Breast epithelium (tissue), 4 donors: Measurements from ENCODE around the gene MACROH2A1. TPM values are rescaled to one million over a fixed set of nuclear protein-coding genes. Genes with fewer than 3 reads are reported as not detected.

ENCODE experiments used
- DNase-seq, 2 donors: peaks; one replicate each; pipeline ENCODE4 v3.0.0-alpha.2; 2019; ENCODE audit warnings: low spot score in 2 of 2
- H3K27ac ChIP-seq, 2 donors: fragments of 200-600 bp; sonication (generic) in 1 of 2; one replicate each; pipeline ENCODE4 v1.5.1; 2016 to 2019; ENCODE audit warnings: mild to moderate bottlenecking in 1 of 2
- H3K27me3 ChIP-seq, 2 donors: fragments of 200-600 bp; sonication (generic) in 1 of 2; one replicate each; pipeline versions ENCODE4 v1.5.1 to v1.6.0; 2017 to 2019; ENCODE audit warnings: control low read depth in 1 of 2, mild to moderate bottlenecking in 1 of 2
- H3K36me3 ChIP-seq: fragments of 200-600 bp; one replicate; pipeline ENCODE4 v1.5.1; 2019
- H3K4me1 ChIP-seq, 2 donors: fragments of 200-600 bp; sonication (generic); one replicate each; pipeline ENCODE4 v1.5.1; 2016 to 2019; ENCODE audit warnings: control low read depth in 1 of 2
- H3K4me3 ChIP-seq, 3 donors: fragments of 200-600 bp; sonication (generic); 1 replicate in 2 of 3; 2 replicates in 1 of 3; pipeline ENCODE4 v1.5.1; 2016 to 2019; ENCODE audit warnings: mild to moderate bottlenecking in 3 of 3, moderate library complexity in 2 of 3
- H3K9me3 ChIP-seq, 2 donors: fragments of 200-600 bp; sonication (generic) in 1 of 2; one replicate each; pipeline ENCODE4 v1.5.1; 2016 to 2019; ENCODE audit warnings: control low read depth in 1 of 2
- POLR2A ChIP-seq: fragments of 450-650 bp; IDR thresholded peaks from one replicate; pipeline ENCODE4 v1.6.1; 2016; ENCODE audit warnings: antibody characterized with exemption, mild to moderate bottlenecking, moderate library complexity
- POLR2AphosphoS5 ChIP-seq, 3 donors: sonication (generic); formaldehyde crosslinking; IDR thresholded peaks; one replicate each; pipeline ENCODE4 v1.6.1; 2017; ENCODE audit warnings: antibody characterized with exemption in 3 of 3
- intact Hi-C: fragments of 100-400 bp; cut with DNase I; formaldehyde crosslinking; loops from one replicate; pipeline ENCODE4 v1.15.1; 2023; ENCODE audit warnings: low total_unique reads
- total RNA-seq, 3 donors: library from RNA; depleted of rRNA; stranded (reverse); fragments of >200 nt; gene quantifications; one replicate each; pipeline ENCODE4 v1.1.0, GENCODE V29; 2016
- TF ChIP-seq, protein P1 (sequence below), 3 donors: fragments of 450-650 bp; IDR thresholded peaks; one replicate each; pipeline ENCODE4 v1.5.1; 2016 to 2017; ENCODE audit warnings: antibody characterized with exemption in 3 of 3, mild to moderate bottlenecking in 3 of 3, moderate library complexity in 3 of 3

MACROH2A1 gene
- total RNA-seq, 3 donors from 2014 or later, result 255 to 293 (median 272) TPM

DNA sequence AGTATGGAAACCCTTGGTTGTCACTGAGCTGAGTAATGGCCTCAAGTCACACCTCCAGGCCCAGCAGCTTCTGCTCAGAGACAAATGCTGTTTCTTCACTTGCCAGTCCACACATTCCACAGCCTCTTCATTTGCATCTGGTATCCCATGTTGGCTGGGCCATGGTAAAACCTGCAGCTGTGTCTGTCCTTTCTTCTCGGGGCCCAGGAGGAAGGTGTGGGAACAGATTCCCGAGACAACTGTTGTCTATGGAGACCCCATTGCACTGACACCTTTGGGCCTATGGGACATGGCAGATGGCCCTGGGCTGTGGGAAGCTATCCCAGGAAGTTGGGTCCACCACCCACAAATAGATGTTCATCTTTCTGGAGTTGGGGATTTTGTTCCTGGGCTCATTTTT is 85.1 kb downstream of the MACROH2A1 start:
- no peaks in the 10 kb centered on the region for H3K36me3 ChIP-seq
- H3K27me3 ChIP-seq, result no peaks in the 10 kb centered on the region
- H3K4me1 ChIP-seq, result no peaks in the 10 kb centered on the region
- H3K4me3 ChIP-seq, result no peak overlapping the region
- no peak for DNase-seq
- TF ChIP-seq POLR2AphosphoS5 (IDR thresholded peaks at IDR 0.05) (no peak), POLR2A (no peak)
- TF ChIP-seq, protein P1, sequence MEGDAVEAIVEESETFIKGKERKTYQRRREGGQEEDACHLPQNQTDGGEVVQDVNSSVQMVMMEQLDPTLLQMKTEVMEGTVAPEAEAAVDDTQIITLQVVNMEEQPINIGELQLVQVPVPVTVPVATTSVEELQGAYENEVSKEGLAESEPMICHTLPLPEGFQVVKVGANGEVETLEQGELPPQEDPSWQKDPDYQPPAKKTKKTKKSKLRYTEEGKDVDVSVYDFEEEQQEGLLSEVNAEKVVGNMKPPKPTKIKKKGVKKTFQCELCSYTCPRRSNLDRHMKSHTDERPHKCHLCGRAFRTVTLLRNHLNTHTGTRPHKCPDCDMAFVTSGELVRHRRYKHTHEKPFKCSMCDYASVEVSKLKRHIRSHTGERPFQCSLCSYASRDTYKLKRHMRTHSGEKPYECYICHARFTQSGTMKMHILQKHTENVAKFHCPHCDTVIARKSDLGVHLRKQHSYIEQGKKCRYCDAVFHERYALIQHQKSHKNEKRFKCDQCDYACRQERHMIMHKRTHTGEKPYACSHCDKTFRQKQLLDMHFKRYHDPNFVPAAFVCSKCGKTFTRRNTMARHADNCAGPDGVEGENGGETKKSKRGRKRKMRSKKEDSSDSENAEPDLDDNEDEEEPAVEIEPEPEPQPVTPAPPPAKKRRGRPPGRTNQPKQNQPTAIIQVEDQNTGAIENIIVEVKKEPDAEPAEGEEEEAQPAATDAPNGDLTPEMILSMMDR (IDR thresholded peaks at IDR 0.05), result no peak
- no peak overlapping the region for H3K27ac ChIP-seq
- H3K9me3 ChIP-seq, result no peaks in the 10 kb centered on the region
- intact Hi-C loops, result no loop called here

GRCh38 chr5:135313405-135313804 is 85.6 kb downstream of the MACROH2A1 start:
- Histone ChIP-seq H3K4me1 (no peaks in the 10 kb centered on the region), H3K36me3 (no peaks in the 10 kb centered on the region), H3K27me3 (no peaks in the 10 kb centered on the region), H3K4me3 (no peak overlapping the region), H3K27ac (no peak overlapping the region), H3K9me3 (no peaks in the 10 kb centered on the region)
- TF ChIP-seq POLR2AphosphoS5 (IDR thresholded peaks at IDR 0.05) (no peak), POLR2A (no peak)
- TF ChIP-seq, protein P1 (IDR thresholded peaks at IDR 0.05), result no peak
- intact Hi-C loops, result no loop called here
- no peak for DNase-seq

DNA sequence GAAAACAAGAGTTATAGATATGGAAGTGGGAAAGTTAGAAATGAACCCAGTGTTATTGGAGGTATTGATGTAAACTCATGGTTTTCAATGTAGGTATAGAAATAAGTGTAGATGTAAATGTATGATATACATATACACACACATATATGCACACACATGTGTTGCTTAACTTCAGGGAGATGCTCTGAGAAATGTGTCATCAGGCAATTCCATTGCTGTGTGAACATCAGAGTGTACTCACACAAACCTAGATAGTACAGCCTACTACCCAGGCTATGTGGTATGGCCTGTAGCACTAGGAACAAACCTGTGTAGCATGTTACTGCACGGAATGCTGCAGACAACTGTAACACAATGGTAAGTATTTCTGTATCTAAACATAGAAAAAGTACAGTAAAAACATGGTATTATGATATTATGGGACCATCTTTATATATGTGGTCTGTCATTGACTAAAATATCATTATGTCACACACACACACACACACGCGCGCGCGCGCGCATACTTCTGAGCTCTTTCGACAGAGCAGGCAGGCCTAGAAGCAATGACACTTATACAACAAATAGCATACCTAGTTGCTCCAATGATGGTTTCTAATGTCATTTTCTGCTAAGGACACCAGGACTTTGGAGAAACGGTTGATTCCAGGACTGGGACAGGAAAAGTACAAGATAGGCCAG is 86.6 kb downstream of the MACROH2A1 start:
- no peak for TF ChIP-seq POLR2AphosphoS5 (IDR thresholded peaks at IDR 0.05)
- TF ChIP-seq POLR2A, result no peak
- TF ChIP-seq, protein P1 (IDR thresholded peaks at IDR 0.05), result no peak
- Histone ChIP-seq H3K36me3 (no peaks in the 10 kb centered on the region), H3K9me3 (no peaks in the 10 kb centered on the region), H3K27me3 (no peaks in the 10 kb centered on the region), H3K27ac (no peak overlapping the region), H3K4me3 (no peak overlapping the region), H3K4me1 (no peaks in the 10 kb centered on the region)
- no peak for DNase-seq
- intact Hi-C loops, result no loop called here

GRCh38 chr5:135310328-135310989 is 88.6 kb downstream of the MACROH2A1 start:
- TF ChIP-seq, protein P1 (IDR thresholded peaks at IDR 0.05), result no peak
- TF ChIP-seq POLR2A, result no peak
- H3K36me3 ChIP-seq, result no peaks in the 10 kb centered on the region
- no peaks in the 10 kb centered on the region for H3K27me3 ChIP-seq
- intact Hi-C loops, result no loop called here
- H3K27ac ChIP-seq, result no peak overlapping the region
- H3K4me1 ChIP-seq, result no peaks in the 10 kb centered on the region
- H3K9me3 ChIP-seq, result no peaks in the 10 kb centered on the region
- H3K4me3 ChIP-seq, result no peak overlapping the region
- no peak for DNase-seq
